ENCODE measurements around the gene CNPY4.
A peak's percentile ranks its signal among the peaks of the same experiment; 100 is the strongest.
"Not testable (repeated sequence)": the region's sequence is repeated elsewhere in the genome, so short reads cannot be mapped to it uniquely, and the experiment has no call there.

CNPY4 gene

GRCh38 chr7:100141555-100141949 lies 22.1 kb downstream of the CNPY4 start:
- peak; percentile 65 for DNase-seq (ENCODE audit: low read depth)
- H3K4me3 ChIP-seq (ENCODE audit: low read depth, low read length) = no peak overlapping the region
- TF ChIP-seq MYC (IDR thresholded peaks at IDR 0.05; ENCODE audit: low read depth, low read length) (peak; percentile 90), POLR2A (IDR thresholded peaks at IDR 0.05; ENCODE audit: extremely low read depth, insufficient read length) (no peak), MAX (IDR thresholded peaks at IDR 0.05; ENCODE audit: low read depth, low read length) (peak; percentile 84; the same call in 1 of the 2 replicates)

- no peak for DNase-seq (ENCODE audit: low read depth)
- no peak overlapping the region for H3K4me3 ChIP-seq (ENCODE audit: low read depth, low read length)
These were observed 23.0 kb downstream of the CNPY4 start for GRCh38 chr7:100142461-100142860.

GRCh38 chr7:100146350-100146749 lies 26.9 kb downstream of the CNPY4 start:
- H3K4me3 ChIP-seq (ENCODE audit: low read depth, low read length); DNase-seq (ENCODE audit: low read depth): not testable (repeated sequence)
- peak; percentile 61; the same call in 1 of the 2 replicates for TF ChIP-seq MAX (IDR thresholded peaks at IDR 0.05; ENCODE audit: low read depth, low read length)

More at GRCh38 chr7:100142461-100142860, 23.0 kb downstream of the CNPY4 start:
- TF ChIP-seq MAX (IDR thresholded peaks at IDR 0.05; ENCODE audit: low read depth, low read length) = no peak
- no peak for TF ChIP-seq MYC (IDR thresholded peaks at IDR 0.05; ENCODE audit: low read depth, low read length)
- no peak for TF ChIP-seq CTCF (IDR thresholded peaks at IDR 0.05; ENCODE audit: low read depth, low read length)
- TF ChIP-seq POLR2A (IDR thresholded peaks at IDR 0.05; ENCODE audit: extremely low read depth, insufficient read length) = no peak

GRCh38 chr7:100147278-100147677 lies 27.8 kb downstream of the CNPY4 start:
- TF ChIP-seq CTCF (IDR thresholded peaks at IDR 0.05; ENCODE audit: low read depth, low read length) (no peak), MAX (IDR thresholded peaks at IDR 0.05; ENCODE audit: low read depth, low read length) (no peak), POLR2A (IDR thresholded peaks at IDR 0.05; ENCODE audit: extremely low read depth, insufficient read length) (no peak), MYC (IDR thresholded peaks at IDR 0.05; ENCODE audit: low read depth, low read length) (no peak)
- no peak for DNase-seq (ENCODE audit: low read depth)
- H3K4me3 ChIP-seq (ENCODE audit: low read depth, low read length) = no peak overlapping the region

GRCh38 chr7:100148225-100148558 lies 28.8 kb downstream of the CNPY4 start:
- no peak for TF ChIP-seq CTCF (IDR thresholded peaks at IDR 0.05; ENCODE audit: low read depth, low read length)
- TF ChIP-seq POLR2A (IDR thresholded peaks at IDR 0.05; ENCODE audit: extremely low read depth, insufficient read length) = no peak
- no peak for TF ChIP-seq MYC (IDR thresholded peaks at IDR 0.05; ENCODE audit: low read depth, low read length)
- no peak for TF ChIP-seq MAX (IDR thresholded peaks at IDR 0.05; ENCODE audit: low read depth, low read length)
- no peak for DNase-seq (ENCODE audit: low read depth)
- H3K4me3 ChIP-seq (ENCODE audit: low read depth, low read length) = peak overlapping the region; percentile 22

- DNase-seq (ENCODE audit: low read depth) = peak; percentile 100
- peak; percentile 93 for TF ChIP-seq MYC (IDR thresholded peaks at IDR 0.05; ENCODE audit: low read depth, low read length)
- no peak for TF ChIP-seq CTCF (IDR thresholded peaks at IDR 0.05; ENCODE audit: low read depth, low read length)
- TF ChIP-seq MAX (IDR thresholded peaks at IDR 0.05; ENCODE audit: low read depth, low read length) = peak; percentile 100
- TF ChIP-seq POLR2A (IDR thresholded peaks at IDR 0.05; ENCODE audit: extremely low read depth, insufficient read length) = peak; percentile 87
- H3K4me3 ChIP-seq (ENCODE audit: low read depth, low read length) = peak within 1 kb of the TSS; percentile 87
These were observed 29.3 kb downstream of the CNPY4 start, which contains the start of gene LAMTOR4 for GRCh38 chr7:100148559-100149328. LAMTOR4 (plus strand) TSS chr7:100148918; CDS start chr7:100148973, 55 bp downstream.

Measured in NB4 (cell line).